Keratinocyte (primary cell): ENCODE results near the gene RNF103. TPM values are rescaled to one million over a fixed set of nuclear protein-coding genes. Genes with fewer than 3 reads are reported as not detected.

ENCODE experiments used
- DNase-seq: peaks from one replicate; pipeline ENCODE4 v3.0.0-alpha.2; 2011; ENCODE audit warnings: low read depth, missing footprints, low spot score
- FAIRE-seq: peaks from 2 replicates; lab custom pipeline; 2011; peaks lifted over from hg19 to GRCh38; lab: Jason Lieb, UNC
- H2AFZ ChIP-seq: 2 replicates; pipeline ENCODE4 v1.6.0; 2012; ENCODE audit warnings: low read length, control low read depth, inconsistent platforms; ENCODE audit not compliant: control insufficient read depth
- H3K27ac ChIP-seq: 2 replicates; pipeline ENCODE4 v1.5.1; 2011; ENCODE audit warnings: low read length; ENCODE audit not compliant: control insufficient read depth, insufficient read depth
- H3K27me3 ChIP-seq: 3 replicates; pipeline ENCODE4 v1.6.0; 2011; ENCODE audit warnings: low read length; ENCODE audit not compliant: control insufficient read depth, insufficient read depth; ENCODE audit errors: extremely low read depth
- H3K36me3 ChIP-seq, 2 experiments: 2 replicates in 1 of 2; 3 replicates in 1 of 2; pipeline ENCODE4 v1.5.1; 2011; ENCODE audit warnings: low read length in 2 of 2, mild to moderate bottlenecking in 1 of 2; ENCODE audit not compliant: control insufficient read depth in 2 of 2, insufficient read depth in 2 of 2; ENCODE audit errors: extremely low read depth in 1 of 2
- H3K4me1 ChIP-seq: 3 replicates; pipeline ENCODE4 v1.5.1; 2011; ENCODE audit warnings: low read length; ENCODE audit not compliant: control insufficient read depth, insufficient read depth; ENCODE audit errors: extremely low read depth
- H3K4me2 ChIP-seq: 3 replicates; pipeline ENCODE4 v1.6.0; 2011; ENCODE audit warnings: low read depth, low read length; ENCODE audit not compliant: control insufficient read depth, insufficient read depth; ENCODE audit errors: extremely low read depth
- H3K4me3 ChIP-seq, 3 experiments: fragments of 200-600 bp in 1 of 3; sonication (generic) in 1 of 3; 2 replicates in 2 of 3; 3 replicates in 1 of 3; pipeline ENCODE4 v1.5.1; 2011 to 2016; ENCODE audit warnings: low read length in 3 of 3, mild to moderate bottlenecking in 3 of 3, control low read depth in 2 of 3, inconsistent platforms in 1 of 3, low read depth in 1 of 3, mixed read lengths in 1 of 3, mixed run types in 1 of 3, moderate library complexity in 1 of 3; ENCODE audit not compliant: control insufficient read depth in 2 of 3, insufficient read depth in 2 of 3; ENCODE audit errors: extremely low read depth in 1 of 3
- H3K79me2 ChIP-seq: 2 replicates; pipeline ENCODE4 v1.6.0; 2012; ENCODE audit warnings: low read length; ENCODE audit not compliant: control insufficient read depth, insufficient read depth
- H3K9ac ChIP-seq: 3 replicates; pipeline ENCODE4 v1.6.0; 2011; ENCODE audit warnings: low read length; ENCODE audit not compliant: control insufficient read depth, insufficient read depth; ENCODE audit errors: extremely low read depth
- H3K9me1 ChIP-seq: 3 replicates; pipeline ENCODE4 v1.6.0; 2011; ENCODE audit warnings: low read length; ENCODE audit not compliant: control insufficient read depth, insufficient read depth; ENCODE audit errors: extremely low read depth
- H3K9me3 ChIP-seq: 2 replicates; pipeline ENCODE4 v1.5.1; 2012; ENCODE audit warnings: low read depth, low read length; ENCODE audit not compliant: control insufficient read depth
- H4K20me1 ChIP-seq: 3 replicates; pipeline ENCODE4 v1.6.0; 2011; ENCODE audit warnings: low read length; ENCODE audit not compliant: control insufficient read depth, insufficient read depth; ENCODE audit errors: extremely low read depth
- EZH2 ChIP-seq: IDR thresholded peaks from one replicate; pipeline ENCODE4 v1.6.1; 2012; ENCODE audit warnings: inconsistent platforms, mild to moderate bottlenecking, low read length, moderate library complexity
- dilution Hi-C: fragments of 300-500 bp; cut with MboI; formaldehyde crosslinking; loops from one replicate; pipeline ENCODE4 v1.7.0; 2020; ENCODE audit warnings: low sequenced_read_pairs; ENCODE audit not compliant: extremely low pct_ligation_motif_present
- polyA plus RNA-seq, 5 experiments: library from polyadenylated mRNA; depleted of rRNA in 3 of 5; stranded (reverse) in 3 of 5; stranded (forward) in 1 of 5; unstranded in 1 of 5; fragments of >200 nt; gene quantifications; 1 replicate in 1 of 5; 2 replicates in 3 of 5; 3 replicates in 1 of 5; pipeline versions ENCODE4 v1.2.1 to v1.2.3, GENCODE V29; 2011 to 2012; ENCODE audit warnings: missing spikeins in 2 of 5, low read depth in 1 of 5, low replicate concordance in 1 of 5
- TF ChIP-seq, protein P1 (sequence below), 3 experiments: IDR thresholded peaks in 1 of 3; conservative IDR thresholded peaks in 1 of 3; optimal IDR thresholded peaks in 1 of 3; 2 replicates in 2 of 3; 3 replicates in 1 of 3; pipeline versions ENCODE3 to v1.5.1; 2011; ENCODE audit warnings: low read length in 3 of 3, mild to moderate bottlenecking in 3 of 3, moderate library complexity in 2 of 3, control low read depth in 1 of 3, inconsistent platforms in 1 of 3; ENCODE audit not compliant: insufficient read depth in 2 of 3; ENCODE audit errors: extremely low read depth in 1 of 3

RNF103 gene
- polyA plus RNA-seq, 1 donor (not counting 4 experiments of a cell fraction or from before 2014, with no cell fraction given) = 15.7 TPM

DNA sequence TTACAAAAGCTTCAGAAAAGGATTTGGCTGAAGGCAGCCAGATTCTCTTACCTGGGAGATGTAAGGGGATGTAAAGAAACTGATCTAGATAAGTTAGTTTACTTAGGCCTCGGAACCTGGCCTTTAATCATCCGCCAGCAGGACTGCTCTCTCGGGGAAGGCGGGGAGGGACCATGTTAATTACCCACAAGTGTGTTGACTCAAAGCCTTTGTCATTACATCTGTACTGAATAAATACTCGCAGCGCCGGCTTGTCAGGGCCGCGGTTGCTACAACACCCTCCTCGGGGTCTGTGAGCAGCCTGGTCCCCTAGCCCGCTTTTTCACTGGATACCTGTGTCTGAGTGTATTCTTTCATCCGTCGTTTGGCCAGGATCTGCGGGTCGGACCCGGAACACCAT is 67.2 kb downstream of the RNF103 start:
- Histone ChIP-seq H3K4me1 (peaks cover 7% of the 10 kb centered on the region), H3K27me3 (no peaks in the 10 kb centered on the region), H3K27ac (no peak overlapping the region), H4K20me1 (no peaks in the 10 kb centered on the region), H3K36me3 (peaks cover 0 to 5% of the 10 kb centered on the region in 2 experiments), H3K9me1 (peaks cover 3% of the 10 kb centered on the region), H2AFZ (no peak overlapping the region), H3K9me3 (no peaks in the 10 kb centered on the region), H3K9ac (no peak overlapping the region), H3K4me2 (no peak overlapping the region), H3K79me2 (peaks cover 84% of the 10 kb centered on the region), H3K4me3 (no peak overlapping the region)
- TF ChIP-seq, protein P1, sequence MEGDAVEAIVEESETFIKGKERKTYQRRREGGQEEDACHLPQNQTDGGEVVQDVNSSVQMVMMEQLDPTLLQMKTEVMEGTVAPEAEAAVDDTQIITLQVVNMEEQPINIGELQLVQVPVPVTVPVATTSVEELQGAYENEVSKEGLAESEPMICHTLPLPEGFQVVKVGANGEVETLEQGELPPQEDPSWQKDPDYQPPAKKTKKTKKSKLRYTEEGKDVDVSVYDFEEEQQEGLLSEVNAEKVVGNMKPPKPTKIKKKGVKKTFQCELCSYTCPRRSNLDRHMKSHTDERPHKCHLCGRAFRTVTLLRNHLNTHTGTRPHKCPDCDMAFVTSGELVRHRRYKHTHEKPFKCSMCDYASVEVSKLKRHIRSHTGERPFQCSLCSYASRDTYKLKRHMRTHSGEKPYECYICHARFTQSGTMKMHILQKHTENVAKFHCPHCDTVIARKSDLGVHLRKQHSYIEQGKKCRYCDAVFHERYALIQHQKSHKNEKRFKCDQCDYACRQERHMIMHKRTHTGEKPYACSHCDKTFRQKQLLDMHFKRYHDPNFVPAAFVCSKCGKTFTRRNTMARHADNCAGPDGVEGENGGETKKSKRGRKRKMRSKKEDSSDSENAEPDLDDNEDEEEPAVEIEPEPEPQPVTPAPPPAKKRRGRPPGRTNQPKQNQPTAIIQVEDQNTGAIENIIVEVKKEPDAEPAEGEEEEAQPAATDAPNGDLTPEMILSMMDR (optimal IDR thresholded peaks at IDR 0.05 in 1 of 3, IDR thresholded peaks at IDR 0.05 in 1 of 3, conservative IDR thresholded peaks at IDR 0.05 in 1 of 3; ENCODE audit: extremely low read depth in 1 of 3, insufficient read depth in 2 of 3, low read length in 3 of 3) = no peak
- TF ChIP-seq EZH2 = no peak
- DNase-seq (no peak), FAIRE-seq (no peak)
- dilution Hi-C loops = no loop called here

Other genes starting within 250 kb of the RNF103 start
- 16.0 to 32.9 TPM (median 28.6 TPM) in 3 replicates for gene KDM3A, start 182.5 kb downstream of the RNF103 start, polyA plus RNA-seq
- 117 to 162 TPM (median 133 TPM) in 3 replicates for gene CHMP3, start 60.4 kb downstream of the RNF103 start, polyA plus RNA-seq
- 19.0 to 26.0 TPM (median 24.7 TPM) in 3 replicates for gene RMND5A, start 96.4 kb upstream of the RNF103 start, polyA plus RNA-seq
- 0.02 to 0.19 TPM (median 0.10 TPM) in 3 replicates for gene CD8A, start 167.0 kb upstream of the RNF103 start, polyA plus RNA-seq
- gene CD8B, start 238.0 kb upstream of the RNF103 start, polyA plus RNA-seq = not detected in 3 replicates